Stomach smooth muscle (tissue), 2 donors: ENCODE data around the gene PBOV1.

Experiments used
- H3K27ac ChIP-seq: one replicate; pipeline ENCODE4 v1.7.0; 2013; ENCODE audit warnings: mild to moderate bottlenecking, low read length, inconsistent platforms
- H3K27me3 ChIP-seq, 2 donors: one replicate each; pipeline ENCODE4 v1.7.0; 2013; ENCODE audit warnings: low read length in 2 of 2; ENCODE audit not compliant: insufficient read depth in 2 of 2, control insufficient read depth in 1 of 2
- H3K36me3 ChIP-seq, 2 donors: one replicate each; pipeline ENCODE4 v1.7.0; 2013; ENCODE audit warnings: low read length in 2 of 2; ENCODE audit not compliant: control insufficient read depth in 2 of 2, insufficient read depth in 2 of 2
- H3K4me1 ChIP-seq: one replicate; pipeline ENCODE4 v1.7.0; 2013; ENCODE audit warnings: low read length; ENCODE audit not compliant: control insufficient read depth, insufficient read depth
- H3K4me3 ChIP-seq, 2 donors: one replicate each; pipeline ENCODE4 v1.7.0; 2013; ENCODE audit warnings: low read length in 2 of 2
- H3K9ac ChIP-seq, 2 donors: one replicate each; pipeline ENCODE4 v1.7.0; 2013; ENCODE audit warnings: low read length in 2 of 2, mild to moderate bottlenecking in 1 of 2
- H3K9me3 ChIP-seq, 2 donors: one replicate each; pipeline ENCODE4 v1.7.0; 2013; ENCODE audit warnings: low read length in 2 of 2; ENCODE audit not compliant: control insufficient read depth in 2 of 2
- donor health status: healthy.
- donor health status: Pancreatic carcinoma.

PBOV1 gene

DNA sequence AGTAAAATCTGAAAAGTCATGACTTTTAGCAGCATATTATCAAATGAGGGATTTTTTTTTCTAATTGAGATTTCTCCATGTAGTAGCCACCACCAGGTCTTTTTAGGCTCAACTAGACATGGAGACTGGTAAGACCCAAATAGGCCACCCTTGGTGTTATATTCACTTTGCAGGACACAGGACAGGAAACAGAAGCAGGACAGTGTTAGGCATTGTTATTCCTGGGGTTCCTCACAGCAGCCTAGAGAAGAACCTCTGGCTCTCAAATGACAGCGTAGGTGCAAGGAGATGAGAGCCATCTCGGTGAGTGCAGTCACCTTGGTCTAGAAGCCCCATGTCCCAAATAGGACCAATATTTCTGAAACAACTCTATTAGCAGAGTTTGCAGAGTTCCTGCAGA lies 19.2 kb upstream of the PBOV1 start:
- no peak overlapping the region for H3K4me3 ChIP-seq

DNA sequence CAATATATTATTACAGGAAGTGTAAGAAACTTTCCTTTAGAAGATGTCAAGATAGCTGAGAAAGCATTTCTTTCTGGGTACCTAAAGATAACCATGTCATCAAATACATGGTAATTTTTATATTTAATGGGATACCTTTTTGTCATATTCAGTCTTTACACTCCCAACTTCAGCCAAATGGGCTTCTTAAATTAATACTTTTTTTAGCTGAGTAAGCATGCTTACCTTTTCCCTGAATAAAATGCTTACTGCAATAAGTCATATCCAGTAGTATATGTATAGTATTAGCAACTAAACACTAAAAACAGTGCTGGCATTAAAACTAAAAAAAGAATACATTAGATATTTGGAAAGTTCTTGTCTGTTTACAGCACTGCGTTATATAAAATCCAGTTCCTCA lies 17.4 kb upstream of the PBOV1 start:
- Histone ChIP-seq H3K4me1 (no peaks in the 10 kb centered on the region), H3K9me3 (no peaks in the 10 kb centered on the region), H3K36me3 (no peaks in the 10 kb centered on the region), H3K4me3 (no peak overlapping the region), H3K27me3 (no peaks in the 10 kb centered on the region), H3K27ac (no peak overlapping the region), H3K9ac (no peak overlapping the region)

More for the DNA sequence above, 19.2 kb upstream of the PBOV1 start:
- Histone ChIP-seq H3K9me3 (no peaks in the 10 kb centered on the region), H3K9ac (no peak overlapping the region), H3K4me1 (no peaks in the 10 kb centered on the region), H3K27me3 (no peaks in the 10 kb centered on the region), H3K36me3 (no peaks in the 10 kb centered on the region), H3K27ac (no peak overlapping the region)

DNA sequence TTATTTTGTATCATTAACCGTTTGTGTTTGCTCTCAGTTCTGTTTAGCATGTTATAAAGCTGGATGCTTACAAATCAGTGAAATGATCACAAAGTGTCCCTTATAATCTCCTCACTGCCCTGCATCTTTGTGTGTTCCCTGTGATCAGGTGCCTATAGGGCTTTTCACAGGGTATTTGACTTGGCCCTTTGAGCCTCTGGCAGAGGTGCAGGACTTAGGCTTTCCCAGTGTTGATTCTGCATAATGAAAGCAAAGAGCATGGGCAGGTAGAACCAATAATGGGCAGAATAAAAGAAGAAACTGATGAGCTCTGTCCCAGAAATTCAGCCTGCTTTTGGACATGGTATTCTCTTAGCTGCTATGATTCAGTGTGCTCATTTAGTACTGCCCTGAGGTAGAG lies 16.9 kb upstream of the PBOV1 start:
- H3K4me1 ChIP-seq: no peaks in the 10 kb centered on the region
- no peaks in the 10 kb centered on the region for H3K9me3 ChIP-seq
- H3K4me3 ChIP-seq: no peak overlapping the region
- no peak overlapping the region for H3K27ac ChIP-seq
- H3K27me3 ChIP-seq: no peaks in the 10 kb centered on the region
- no peaks in the 10 kb centered on the region for H3K36me3 ChIP-seq
- no peak overlapping the region for H3K9ac ChIP-seq

DNA sequence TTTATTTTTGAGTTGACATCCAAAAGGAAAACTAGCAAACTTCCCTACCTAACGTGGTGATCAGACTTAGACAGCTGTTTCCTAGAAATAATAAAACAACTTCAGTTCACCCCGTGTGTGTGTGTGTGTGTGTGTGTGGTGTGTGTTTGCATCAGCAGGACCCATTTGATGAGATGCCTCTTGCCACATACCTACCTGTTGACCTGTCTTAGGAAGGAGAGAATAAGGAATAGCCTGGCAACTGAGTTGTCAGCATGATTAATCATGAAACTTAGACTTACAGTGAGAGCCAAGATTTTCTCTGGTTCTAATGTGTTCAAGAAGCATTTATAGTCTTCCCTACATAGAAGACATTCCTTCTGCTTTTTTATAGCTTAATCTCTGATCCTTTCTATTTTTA lies 16.1 kb upstream of the PBOV1 start:
- no peak overlapping the region for H3K27ac ChIP-seq

DNA sequence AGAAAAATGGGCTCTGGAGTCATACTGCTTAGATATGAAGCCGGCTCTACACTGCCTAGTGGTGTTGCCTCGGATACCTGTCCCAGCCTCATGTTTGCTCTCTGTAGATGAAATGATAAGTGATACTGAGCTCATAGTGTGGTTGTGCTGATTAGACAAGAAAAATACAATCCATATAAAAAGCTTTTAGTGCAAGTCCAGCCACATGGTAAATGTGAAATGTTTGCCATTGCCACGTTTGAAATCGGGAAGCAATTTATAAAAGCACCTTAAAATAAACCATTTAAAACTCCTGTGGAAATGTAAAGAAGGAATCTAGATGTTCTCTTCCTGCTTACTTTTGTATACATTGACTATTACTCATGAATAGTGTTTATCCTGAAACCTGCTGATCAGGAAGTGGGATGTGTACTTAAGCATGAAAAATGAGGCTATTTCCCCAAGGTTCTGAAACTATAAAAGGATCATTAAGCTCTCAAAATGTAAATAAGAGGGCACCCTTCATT lies 13.1 kb upstream of the PBOV1 start:
- H3K27me3 ChIP-seq: no peaks in the 10 kb centered on the region
- H3K9ac ChIP-seq: no peak overlapping the region
- H3K36me3 ChIP-seq: no peaks in the 10 kb centered on the region
- no peaks in the 10 kb centered on the region for H3K4me1 ChIP-seq
- H3K9me3 ChIP-seq: no peaks in the 10 kb centered on the region
- no peak overlapping the region for H3K27ac ChIP-seq
- no peak overlapping the region for H3K4me3 ChIP-seq

More for the DNA sequence above, 16.1 kb upstream of the PBOV1 start:
- Histone ChIP-seq H3K4me1 (no peaks in the 10 kb centered on the region), H3K9ac (no peak overlapping the region), H3K27me3 (no peaks in the 10 kb centered on the region), H3K36me3 (no peaks in the 10 kb centered on the region), H3K9me3 (no peaks in the 10 kb centered on the region), H3K4me3 (no peak overlapping the region)

DNA sequence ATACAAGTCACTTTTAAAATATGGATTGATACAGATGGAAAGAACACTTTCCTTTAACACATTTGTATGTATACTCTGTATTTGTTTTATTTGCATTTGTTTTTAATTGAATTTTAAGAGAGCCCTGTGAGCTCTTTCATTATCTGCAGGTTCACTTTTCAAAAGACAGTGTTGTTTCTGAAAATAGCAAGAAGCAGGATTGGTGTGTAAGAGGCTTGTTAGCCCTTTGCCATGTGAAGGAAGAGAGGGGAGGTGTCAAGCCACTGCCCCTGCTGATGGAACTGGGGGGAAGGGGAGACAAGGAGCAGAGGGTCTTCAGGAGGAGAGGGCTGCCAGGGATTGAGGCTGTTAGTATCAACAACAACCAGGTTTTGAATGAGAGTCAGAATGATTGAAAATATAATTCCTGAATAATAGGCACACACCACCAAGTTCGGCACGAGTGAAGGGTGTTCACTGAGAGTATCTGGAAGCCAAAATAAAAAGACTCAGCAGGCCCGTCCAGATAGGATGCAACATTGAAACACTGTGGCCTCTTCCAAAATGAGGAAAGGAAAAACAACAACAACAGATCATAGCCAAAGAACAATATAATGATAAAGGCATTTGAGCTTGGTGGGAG lies 12.6 kb upstream of the PBOV1 start:
- Histone ChIP-seq H3K4me3 (no peak overlapping the region), H3K9ac (no peak overlapping the region), H3K27me3 (no peaks in the 10 kb centered on the region), H3K9me3 (no peaks in the 10 kb centered on the region), H3K4me1 (no peaks in the 10 kb centered on the region), H3K27ac (no peak overlapping the region), H3K36me3 (no peaks in the 10 kb centered on the region)

- no peaks in the 10 kb centered on the region for H3K4me1 ChIP-seq
- no peak overlapping the region for H3K27ac ChIP-seq
- H3K4me3 ChIP-seq: no peak overlapping the region
- no peak overlapping the region for H3K9ac ChIP-seq
- no peaks in the 10 kb centered on the region for H3K36me3 ChIP-seq
- no peaks in the 10 kb centered on the region for H3K27me3 ChIP-seq
- no peaks in the 10 kb centered on the region for H3K9me3 ChIP-seq
Measured at GRCh38 chr6:138230221-138230620, 11.9 kb upstream of the PBOV1 start.

DNA sequence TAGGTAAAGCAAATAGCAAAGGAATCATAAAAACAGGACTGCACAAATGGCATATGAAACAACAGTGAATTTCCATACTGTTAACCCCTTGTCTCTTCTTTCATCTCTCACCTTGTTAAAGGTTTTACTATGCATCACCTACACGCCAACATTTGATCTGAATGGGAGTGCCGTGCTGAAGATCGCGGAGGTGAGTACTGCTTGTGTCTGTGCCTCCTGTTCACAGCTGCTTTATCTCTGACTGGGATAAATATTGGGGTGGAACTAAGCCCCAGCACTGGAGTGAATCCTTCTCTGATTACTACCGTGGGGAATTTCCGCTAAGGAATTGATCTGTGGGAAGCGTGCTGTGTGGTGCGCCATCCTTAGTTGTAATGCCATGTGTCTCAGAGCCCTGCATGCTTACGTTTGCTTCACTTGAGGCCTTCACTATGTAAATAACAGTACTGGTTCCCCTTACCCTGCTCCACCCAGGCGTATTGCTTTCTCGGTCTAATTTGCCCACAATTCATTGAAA lies 11.4 kb upstream of the PBOV1 start:
- Histone ChIP-seq H3K4me3 (no peak overlapping the region), H3K27me3 (no peaks in the 10 kb centered on the region), H3K9ac (no peak overlapping the region), H3K27ac (no peak overlapping the region), H3K9me3 (no peaks in the 10 kb centered on the region), H3K4me1 (no peaks in the 10 kb centered on the region), H3K36me3 (no peaks in the 10 kb centered on the region)

DNA sequence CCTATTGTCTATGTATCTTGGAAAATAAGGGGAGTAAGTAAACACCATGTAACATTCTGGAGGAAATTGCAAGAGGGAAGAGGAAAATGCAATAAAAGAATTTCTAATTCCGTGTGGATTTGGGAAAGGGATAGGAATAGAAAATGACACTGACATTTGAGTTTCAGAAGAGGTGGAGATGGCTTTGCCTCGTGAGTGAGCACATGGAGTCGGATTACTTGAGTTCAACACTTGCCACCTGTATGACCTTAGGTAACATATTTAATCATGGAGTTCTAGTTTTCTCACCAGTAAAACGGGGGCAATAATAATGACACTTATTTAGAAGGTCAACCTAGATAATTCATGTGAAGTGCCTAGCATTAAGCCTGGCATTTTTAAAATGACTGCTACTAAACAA lies 10.8 kb upstream of the PBOV1 start:
- no peak overlapping the region for H3K4me3 ChIP-seq
- H3K27me3 ChIP-seq: no peaks in the 10 kb centered on the region
- no peak overlapping the region for H3K27ac ChIP-seq
- H3K9me3 ChIP-seq: no peaks in the 10 kb centered on the region
- H3K4me1 ChIP-seq: no peaks in the 10 kb centered on the region
- H3K9ac ChIP-seq: no peak overlapping the region
- no peaks in the 10 kb centered on the region for H3K36me3 ChIP-seq

GRCh38 chr6:138227316-138227781 lies 9.1 kb upstream of the PBOV1 start:
- no peak overlapping the region for H3K4me3 ChIP-seq
- no peak overlapping the region for H3K27ac ChIP-seq
- H3K9me3 ChIP-seq: no peaks in the 10 kb centered on the region
- no peaks in the 10 kb centered on the region for H3K36me3 ChIP-seq
- H3K9ac ChIP-seq: no peak overlapping the region
- no peaks in the 10 kb centered on the region for H3K27me3 ChIP-seq
- no peaks in the 10 kb centered on the region for H3K4me1 ChIP-seq

DNA sequence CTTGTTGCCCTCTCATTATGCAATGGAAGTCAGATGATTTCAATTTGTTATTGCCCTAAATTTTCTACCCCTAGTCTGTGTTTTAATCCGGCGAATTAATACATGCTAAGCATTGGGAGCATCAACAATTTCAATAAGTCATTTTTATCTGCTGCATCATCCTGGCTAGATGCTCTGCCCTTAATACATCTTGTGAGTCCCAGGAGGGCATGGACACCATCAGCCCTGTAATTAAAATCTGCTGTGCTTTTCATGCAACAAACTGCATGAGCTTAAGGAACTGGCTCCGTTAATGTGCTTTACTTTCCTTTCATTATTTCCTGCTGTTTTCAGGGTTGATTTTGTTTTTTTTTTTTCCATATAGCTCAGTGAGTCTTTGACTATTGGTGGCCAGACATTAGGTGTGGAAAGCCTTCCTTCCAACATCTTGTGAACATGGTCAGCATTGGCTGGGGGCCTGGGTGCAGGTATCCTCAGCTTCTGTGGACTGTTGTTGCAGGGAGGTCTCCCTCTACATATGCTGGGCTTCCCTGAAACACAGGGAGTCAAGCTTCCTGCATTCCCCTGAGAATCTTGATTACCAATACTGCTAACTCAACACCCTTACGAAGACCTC lies 8.5 kb upstream of the PBOV1 start:
- Histone ChIP-seq H3K36me3 (no peaks in the 10 kb centered on the region), H3K4me3 (no peak overlapping the region), H3K27ac (no peak overlapping the region), H3K9me3 (no peaks in the 10 kb centered on the region), H3K4me1 (no peaks in the 10 kb centered on the region), H3K9ac (no peak overlapping the region), H3K27me3 (no peaks in the 10 kb centered on the region)
